Measurements from ENCODE around the gene TMEM247. TPM values are rescaled to one million over a fixed set of nuclear protein-coding genes. Genes with fewer than 3 reads are reported as not detected.

The TMEM247 gene
- total RNA-seq, 1 experiment from 2014 or later = not detected

- H3K4me1 Mint-ChIP-seq = peaks cover 3 to 7% of the 10 kb centered on the region in 2 experiments; a peak in 3 of 4 replicates
- H3K36me3 Mint-ChIP-seq (ENCODE audit: insufficient read depth in 1 of 3, low read depth in 3 of 3) = no peaks in the 10 kb centered on the region
- Histone ChIP-seq H4K20me1 (ENCODE audit: control insufficient read depth, insufficient read depth, insufficient read length) (peaks cover 2% of the 10 kb centered on the region), H4K91ac (ENCODE audit: insufficient read length, low read depth, low read length) (no peak overlapping the region), H3K56ac (ENCODE audit: insufficient read length, low read depth, low read length) (no peak overlapping the region), H2AK5ac (ENCODE audit: insufficient read length, low read length) (no peak overlapping the region), H3K23me2 (ENCODE audit: insufficient read length, low read depth, low read length, poor library complexity, severe bottlenecking) (no peaks in the 10 kb centered on the region), H3K27ac (ENCODE audit: insufficient read length, low read depth, low read length) (no peak overlapping the region), H3K27me3 (ENCODE audit: insufficient read depth, low read length) (no peaks in the 10 kb centered on the region), H2BK120ac (ENCODE audit: low read depth, low read length, poor library complexity, severe bottlenecking) (no peak overlapping the region), H2BK5ac (ENCODE audit: insufficient read length, low read length) (no peak overlapping the region), H3K18ac (ENCODE audit: insufficient read length, low read depth, low read length) (no peak overlapping the region), H3K4ac (ENCODE audit: low read depth, low read length) (no peak overlapping the region), H3K14ac (ENCODE audit: insufficient read depth, low read length) (no peak overlapping the region), H3K4me1 (ENCODE audit: insufficient read depth, low read length) (no peaks in the 10 kb centered on the region), H2AFZ (ENCODE audit: low read length) (no peak overlapping the region), H2BK15ac (ENCODE audit: low read depth, low read length) (no peak overlapping the region), H3T11ph (ENCODE audit: low read length) (no peak overlapping the region), H3K4me2 (ENCODE audit: insufficient read depth, insufficient read length, low read length) (no peak overlapping the region), H4K8ac (replicated peaks; ENCODE audit: insufficient read length, low read depth, low read length) (no peak overlapping the region), H3K79me2 (ENCODE audit: insufficient read depth, low read length) (no peaks in the 10 kb centered on the region), H3K79me1 (ENCODE audit: insufficient read depth, low read depth, low read length, poor library complexity, severe bottlenecking) (no peaks in the 10 kb centered on the region), H2BK12ac (ENCODE audit: insufficient read length, low read depth, low read length) (no peak overlapping the region), H3K9ac (ENCODE audit: extremely low read depth, insufficient read length, low read length) (no peak overlapping the region), H4K5ac (ENCODE audit: insufficient read length, low read depth, low read length) (no peak overlapping the region), H2BK20ac (ENCODE audit: low read depth, low read length, poor library complexity, severe bottlenecking) (no peak overlapping the region), H3K23ac (ENCODE audit: insufficient read length, low read depth, low read length) (no peak overlapping the region), H3K9me3 (ENCODE audit: control insufficient read depth, low read depth, low read length) (no peaks in the 10 kb centered on the region)
- no peak overlapping the region for H3K27ac Mint-ChIP-seq
- DNase-seq = no peak
- peaks cover 2% of the 10 kb centered on the region; the same call in 1 of the 2 replicates for H3K27me3 Mint-ChIP-seq (ENCODE audit: low read depth)
- no peak for TF ChIP-seq CTCF (conservative IDR thresholded peaks at IDR 0.05)
- no peak overlapping the region for H3K4me3 Mint-ChIP-seq
- H3K9me3 Mint-ChIP-seq = peaks cover 0 to 2% of the 10 kb centered on the region in 2 experiments; a peak in 1 of 5 replicates
- no CpG with 5 or more reads among the region's 5 CpGs for WGBS (ENCODE audit: extremely low coverage, insufficient read length, low lambda C conversion rate)
Measured at GRCh38 chr2:46459694-46460093, 19.7 kb upstream of the TMEM247 start.

Data from H9 (cell line).